ES-I3 (cell line): ENCODE measurements around the gene OR7G1.

Experiments used
- H3K36me3 ChIP-seq: 2 replicates; pipeline ENCODE4 v1.6.1; 2013; ENCODE audit warnings: mild to moderate bottlenecking, low read length, control low read depth, moderate library complexity; ENCODE audit not compliant: insufficient read depth
- H3K4me1 ChIP-seq: 2 replicates; pipeline ENCODE4 v1.6.1; 2013; ENCODE audit warnings: mild to moderate bottlenecking, control low read depth, low read length; ENCODE audit not compliant: insufficient read depth
- H3K9ac ChIP-seq: 2 replicates; pipeline ENCODE4 v1.6.1; 2013; ENCODE audit warnings: low read depth, mild to moderate bottlenecking, low read length, moderate library complexity
- H3K9me3 ChIP-seq: 2 replicates; pipeline ENCODE4 v1.6.1; 2013; ENCODE audit warnings: mild to moderate bottlenecking, low read length, moderate library complexity; ENCODE audit not compliant: control insufficient read depth, insufficient read depth

OR7G1 gene

DNA sequence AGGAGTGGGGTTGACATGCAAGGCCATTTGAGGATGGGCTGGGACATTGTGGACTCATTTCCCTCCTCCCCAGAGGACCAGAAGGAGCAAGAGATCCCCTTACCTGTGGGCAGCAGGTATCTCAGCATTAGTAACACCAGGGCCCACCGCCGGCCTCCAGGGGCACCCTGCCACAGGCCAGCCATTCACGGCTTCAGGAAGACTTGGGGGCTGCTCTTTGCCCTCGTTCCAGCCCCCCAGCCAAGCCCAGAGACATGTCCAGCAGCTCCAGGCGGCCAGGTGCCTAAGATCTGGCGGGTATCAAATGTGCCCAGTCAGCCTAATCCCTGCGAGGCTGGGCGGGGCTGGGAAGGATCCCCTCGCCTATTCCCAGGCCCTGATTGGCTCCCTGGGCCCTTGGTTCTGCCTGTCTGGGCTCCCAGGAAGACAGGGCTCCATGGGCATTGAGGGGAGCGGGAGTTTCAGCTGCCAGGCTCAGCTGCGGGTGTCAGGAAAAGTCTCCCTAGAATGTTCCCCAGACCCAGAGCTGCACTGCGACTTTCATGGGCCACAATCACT, 50.0 kb downstream of the OR7G1 start:
- no peaks in the 10 kb centered on the region for H3K9me3 ChIP-seq
- H3K4me1 ChIP-seq: peaks cover 11% of the 10 kb centered on the region; the same call in 1 of the 2 replicates
- H3K36me3 ChIP-seq: no peaks in the 10 kb centered on the region
- no peak overlapping the region for H3K9ac ChIP-seq
